ENCODE measurements around the gene ADARB2.

ADARB2 gene

GRCh38 chr10:1187151-1187854, 550.0 kb downstream of the ADARB2 start:
- in situ Hi-C loops (cut with HindIII; ENCODE audit: low sequenced_read_pairs) = no loop called here

- in situ Hi-C loops (cut with HindIII; ENCODE audit: low sequenced_read_pairs) = no loop called here
Measured at GRCh38 chr10:1186683-1186990, 550.7 kb downstream of the ADARB2 start.

GRCh38 chr10:1185911-1186682, 551.2 kb downstream of the ADARB2 start:
- in situ Hi-C loops (cut with HindIII; ENCODE audit: low sequenced_read_pairs) = no loop called here

GRCh38 chr10:1184541-1185430, 552.5 kb downstream of the ADARB2 start:
- in situ Hi-C loops (cut with HindIII; ENCODE audit: low sequenced_read_pairs) = no loop called here

GRCh38 chr10:1183701-1184100, 553.6 kb downstream of the ADARB2 start:
- in situ Hi-C loops (cut with HindIII; ENCODE audit: low sequenced_read_pairs) = no loop called here

- in situ Hi-C loops (cut with HindIII; ENCODE audit: low sequenced_read_pairs) = no loop called here
Measured at GRCh38 chr10:1183033-1183396, 554.3 kb downstream of the ADARB2 start.

- in situ Hi-C loops (cut with HindIII; ENCODE audit: low sequenced_read_pairs) = no loop called here
Measured at GRCh38 chr10:1182280-1183032, 554.9 kb downstream of the ADARB2 start.

- in situ Hi-C loops (cut with HindIII; ENCODE audit: low sequenced_read_pairs) = no loop called here
Measured at GRCh38 chr10:1180836-1181235, 556.5 kb downstream of the ADARB2 start.

- in situ Hi-C loops (cut with HindIII; ENCODE audit: low sequenced_read_pairs) = no loop called here
Measured at GRCh38 chr10:1180071-1180730, 557.1 kb downstream of the ADARB2 start.

- in situ Hi-C loops (cut with HindIII; ENCODE audit: low sequenced_read_pairs) = no loop called here
Measured at GRCh38 chr10:1179346-1180070, 557.8 kb downstream of the ADARB2 start.

GRCh38 chr10:1178506-1178905, 558.8 kb downstream of the ADARB2 start:
- in situ Hi-C loops (cut with HindIII; ENCODE audit: low sequenced_read_pairs) = no loop called here

- in situ Hi-C loops (cut with HindIII; ENCODE audit: low sequenced_read_pairs) = no loop called here
Measured at GRCh38 chr10:1177936-1178335, 559.4 kb downstream of the ADARB2 start.

- in situ Hi-C loops (cut with HindIII; ENCODE audit: low sequenced_read_pairs) = no loop called here
Measured at GRCh38 chr10:1175956-1176565, 561.3 kb downstream of the ADARB2 start.

GRCh38 chr10:1174022-1174421, 563.3 kb downstream of the ADARB2 start:
- in situ Hi-C loops (cut with HindIII; ENCODE audit: low sequenced_read_pairs) = no loop called here

GRCh38 chr10:1173091-1173490, 564.2 kb downstream of the ADARB2 start:
- in situ Hi-C loops (cut with HindIII; ENCODE audit: low sequenced_read_pairs) = no loop called here

- in situ Hi-C loops (cut with HindIII; ENCODE audit: low sequenced_read_pairs) = no loop called here
Measured at GRCh38 chr10:1172256-1172984, 564.9 kb downstream of the ADARB2 start.

GRCh38 chr10:1171586-1171985, 565.7 kb downstream of the ADARB2 start:
- in situ Hi-C loops (cut with HindIII; ENCODE audit: low sequenced_read_pairs) = no loop called here

GRCh38 chr10:1171182-1171581, 566.1 kb downstream of the ADARB2 start:
- in situ Hi-C loops (cut with HindIII; ENCODE audit: low sequenced_read_pairs) = no loop called here

- in situ Hi-C loops (cut with HindIII; ENCODE audit: low sequenced_read_pairs) = no loop called here
Measured at GRCh38 chr10:1170867-1171180, 566.5 kb downstream of the ADARB2 start.
